ENCODE results near the gene PSME1.
"Not testable (repeated sequence)": the region's sequence is repeated elsewhere in the genome, so short reads cannot be mapped to it uniquely, and the experiment has no call there.

The PSME1 gene

DNA sequence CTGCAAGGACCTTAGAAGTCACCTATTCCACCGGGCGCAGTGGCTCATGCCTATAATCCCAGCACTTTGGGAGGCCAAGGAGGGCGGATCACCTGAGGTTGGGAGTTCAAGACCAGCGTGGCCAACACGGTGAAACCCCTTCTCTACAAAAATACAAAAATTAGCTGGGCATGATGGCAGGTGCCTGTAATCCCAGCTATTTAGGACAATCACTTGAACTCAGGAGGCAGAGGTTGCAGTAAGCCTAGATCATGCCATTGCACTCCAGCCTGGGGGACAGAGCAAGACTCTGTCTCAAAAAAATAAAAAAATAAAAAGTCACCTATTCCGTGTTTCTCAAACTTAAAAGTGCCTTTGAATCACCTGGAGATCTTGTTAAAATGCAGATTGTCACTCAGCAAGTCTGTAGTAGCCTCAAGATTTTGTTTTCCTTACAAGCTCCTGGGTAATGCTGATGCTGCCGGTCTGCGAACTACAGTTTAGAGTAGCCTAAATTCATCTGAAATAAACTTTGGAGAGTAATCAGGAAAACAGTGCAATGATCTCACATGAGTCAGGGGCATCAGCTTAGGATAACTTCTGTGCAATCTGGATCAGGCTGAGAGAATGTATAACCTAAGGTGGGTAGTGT is 30.3 kb upstream of the PSME1 start:
- DNase-seq: not testable (repeated sequence)

DNA sequence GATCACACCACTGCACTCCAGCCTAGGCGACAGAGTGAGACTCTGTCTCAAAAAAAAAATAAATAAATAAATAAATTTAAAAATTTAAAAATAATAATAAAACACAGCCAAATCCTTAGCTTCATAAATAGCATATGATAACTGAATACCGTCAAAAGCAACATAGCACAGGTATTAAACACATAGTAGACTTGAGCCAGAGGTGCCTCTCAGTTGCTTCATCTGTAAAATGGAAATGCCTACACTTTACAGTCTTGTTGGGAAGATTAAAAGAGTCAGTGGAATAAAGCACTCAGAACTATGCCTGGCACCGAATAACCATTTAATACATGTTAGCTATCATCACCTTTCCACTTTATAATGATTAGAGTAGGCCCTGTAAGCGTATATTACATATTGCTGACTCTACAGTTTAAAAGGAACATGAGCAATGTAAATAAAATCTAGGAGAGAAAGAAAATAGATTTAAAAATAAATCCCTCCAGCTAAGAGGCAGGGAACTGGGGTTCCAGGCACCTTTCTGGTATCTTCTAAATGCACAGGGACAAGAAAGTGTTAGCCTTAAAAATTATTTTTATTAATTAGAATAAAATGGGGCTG is 29.2 kb upstream of the PSME1 start:
- no peak for DNase-seq

DNA sequence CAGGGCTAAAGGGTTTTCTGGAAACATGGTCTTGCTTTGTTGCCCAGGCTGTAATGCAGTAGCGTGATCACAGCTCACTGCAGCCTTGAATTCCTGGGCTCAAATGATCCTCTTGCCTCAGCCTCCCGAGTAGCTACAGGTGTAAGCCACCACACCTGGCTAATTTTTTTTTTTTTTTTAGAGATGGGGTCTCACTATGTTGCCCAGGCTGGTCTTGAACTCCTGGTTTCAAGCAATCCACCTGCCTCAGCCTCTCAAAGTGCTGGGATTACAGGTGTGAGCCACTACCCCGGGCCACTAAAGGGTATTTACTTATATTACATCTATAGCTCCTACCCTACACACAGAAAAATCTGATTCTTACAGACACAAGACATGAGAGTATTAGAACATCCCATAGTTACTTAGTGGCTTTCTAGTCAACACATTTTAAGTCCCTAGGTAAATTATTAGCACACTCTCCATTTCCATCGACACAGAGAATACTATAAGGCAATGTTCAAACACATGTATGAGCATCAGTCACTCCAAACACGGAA is 27.6 kb upstream of the PSME1 start:
- DNase-seq: no peak

DNA sequence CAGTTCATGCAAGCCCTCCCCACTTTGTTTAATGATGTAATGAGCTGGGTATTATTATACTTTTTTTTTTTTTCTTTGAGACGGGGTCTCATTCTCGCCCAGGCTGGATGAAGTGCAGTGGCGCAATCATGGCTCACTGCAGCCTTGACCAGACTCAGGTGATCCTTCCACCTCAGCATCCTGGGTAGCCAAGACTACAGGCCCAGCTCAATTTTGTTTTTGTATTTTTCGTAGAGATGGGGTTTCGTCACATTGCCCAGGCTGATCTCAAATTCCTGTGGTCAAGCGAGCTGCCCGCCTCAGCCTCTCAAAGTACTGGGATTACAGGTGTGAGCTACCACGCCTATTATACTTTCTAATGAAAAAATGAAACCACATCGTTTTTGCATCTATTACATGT is 25.9 kb upstream of the PSME1 start:
- no peak for DNase-seq

DNA sequence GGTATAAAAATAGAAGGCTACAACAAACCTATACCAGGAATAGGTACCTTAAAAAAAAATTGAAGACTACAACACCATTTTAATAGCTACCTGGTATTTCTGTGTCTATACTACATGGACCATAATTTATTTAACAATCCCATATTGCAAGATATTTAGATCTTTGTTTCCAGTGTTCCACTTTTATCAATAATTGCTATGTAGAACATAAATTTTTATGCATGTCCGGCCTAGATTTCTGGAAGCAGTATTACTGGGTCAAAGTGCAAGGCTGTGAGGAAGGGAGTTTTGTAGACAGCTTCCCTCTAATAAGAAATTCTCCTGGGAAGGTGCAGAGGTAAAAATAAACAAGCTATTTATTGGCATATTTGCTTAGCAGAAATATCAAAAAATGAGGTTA is 25.5 kb upstream of the PSME1 start:
- DNase-seq: no peak

DNA sequence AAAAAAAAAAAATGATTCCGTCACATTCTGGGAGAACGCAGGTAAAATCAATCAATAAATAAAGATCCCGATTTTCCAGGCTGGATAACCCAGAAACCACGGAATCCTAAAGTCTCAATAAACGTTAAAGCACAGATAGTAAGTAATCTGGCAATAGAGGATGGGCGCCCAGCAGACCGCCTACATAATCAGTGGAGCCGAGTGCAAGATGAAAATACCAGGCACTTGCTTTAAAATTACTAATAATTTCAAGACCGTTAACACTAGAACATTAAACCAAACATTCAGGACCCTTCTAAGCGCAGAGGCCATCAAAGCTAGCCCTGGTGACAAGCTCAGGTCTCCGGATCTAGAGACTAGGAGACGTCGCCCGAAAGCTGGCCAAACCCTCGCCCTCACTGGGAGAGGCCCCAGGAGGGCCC is 22.6 kb upstream of the PSME1 start:
- no peak for DNase-seq

DNA sequence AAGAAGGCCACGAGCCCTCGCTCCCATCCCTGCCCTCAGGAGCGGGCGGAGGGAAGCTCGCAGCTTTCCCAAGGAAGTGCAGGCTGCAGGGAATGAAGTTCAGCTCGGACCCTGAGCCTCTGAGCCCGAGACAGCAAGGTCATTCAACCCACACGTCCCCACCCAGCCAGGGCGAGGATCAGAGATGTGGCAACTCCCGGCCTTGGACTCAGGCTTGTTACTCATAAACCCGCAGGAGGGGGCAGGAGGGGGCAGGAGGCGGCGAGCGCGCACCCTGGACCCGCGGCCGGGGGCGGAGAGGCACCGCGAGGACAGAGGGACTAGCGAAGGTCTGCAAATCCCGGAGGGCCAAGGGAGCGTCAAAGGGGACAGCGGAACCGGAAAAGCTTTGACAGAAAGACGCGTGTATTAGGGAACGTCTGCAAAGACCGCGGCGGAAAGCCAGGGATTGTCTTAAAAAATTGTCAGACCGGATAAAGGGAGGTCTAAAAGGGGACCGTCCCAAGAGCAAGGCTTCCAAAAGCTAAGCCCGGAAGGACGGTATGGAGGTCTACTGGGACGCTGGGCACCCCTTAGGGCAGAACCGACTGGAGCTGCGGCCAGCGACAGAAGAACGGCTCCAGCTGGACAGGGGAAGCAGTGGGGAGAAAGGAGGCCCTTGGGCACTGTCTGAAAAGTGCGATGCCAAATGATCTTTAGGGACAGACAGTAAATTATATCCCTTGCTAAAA is 22.0 kb upstream of the PSME1 start:
- DNase-seq: peak; percentile 87

DNA sequence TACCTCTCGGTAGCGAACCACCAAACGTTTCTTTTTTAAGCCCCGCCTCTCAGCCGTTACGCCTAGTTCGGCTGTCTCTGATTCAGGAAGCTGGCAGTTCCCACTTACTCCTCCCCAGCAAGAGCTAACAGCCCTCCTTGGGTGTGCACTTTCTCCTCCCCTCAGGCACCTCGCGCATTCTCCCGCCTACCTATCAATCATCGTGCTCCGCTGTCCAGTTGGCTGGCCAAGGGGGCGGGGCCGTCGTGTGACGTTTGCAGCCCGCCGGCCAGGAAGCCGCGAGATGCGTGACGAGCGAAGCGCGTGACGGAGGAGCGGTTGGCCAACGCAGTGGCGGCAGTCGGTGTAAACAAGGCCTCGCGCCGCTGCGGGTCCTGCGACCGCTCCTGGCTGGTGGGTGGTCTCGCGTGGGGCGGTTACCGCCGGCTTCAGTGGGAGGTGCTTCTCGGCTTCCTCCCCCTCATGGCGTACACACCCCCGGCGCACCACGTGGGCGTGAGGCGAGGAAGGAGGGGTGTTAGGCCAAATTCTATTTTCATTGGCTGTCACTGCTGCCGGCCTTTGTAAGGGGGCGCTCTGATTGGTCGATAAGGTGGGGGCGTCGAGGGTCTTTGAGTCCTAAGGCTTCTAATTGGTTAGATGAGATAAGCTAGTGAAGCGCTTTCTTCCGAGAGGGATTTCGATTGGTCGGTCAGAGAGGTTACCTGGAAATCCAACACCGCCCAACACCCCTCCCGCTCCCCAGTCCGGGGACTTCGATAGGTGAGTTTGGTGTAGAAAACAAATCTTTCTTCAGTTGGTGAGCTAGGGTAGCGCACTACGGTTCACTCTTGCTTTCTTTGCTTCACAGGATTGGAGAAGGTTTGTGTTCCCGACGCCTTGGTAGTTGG is 21.2 kb upstream of the PSME1 start, which contains the start of the genes DCAF11 and NRL:
Gene DCAF11 (plus strand): TSS at position 246 of the 890 bp plus-strand sequence. CDS start 818 bp downstream, outside the sequence.
Gene NRL (minus strand): TSS at position 418 of the 890 bp plus-strand sequence. CDS start 32,101 bp downstream, outside the sequence.
- DNase-seq: peak; percentile 99

DNA sequence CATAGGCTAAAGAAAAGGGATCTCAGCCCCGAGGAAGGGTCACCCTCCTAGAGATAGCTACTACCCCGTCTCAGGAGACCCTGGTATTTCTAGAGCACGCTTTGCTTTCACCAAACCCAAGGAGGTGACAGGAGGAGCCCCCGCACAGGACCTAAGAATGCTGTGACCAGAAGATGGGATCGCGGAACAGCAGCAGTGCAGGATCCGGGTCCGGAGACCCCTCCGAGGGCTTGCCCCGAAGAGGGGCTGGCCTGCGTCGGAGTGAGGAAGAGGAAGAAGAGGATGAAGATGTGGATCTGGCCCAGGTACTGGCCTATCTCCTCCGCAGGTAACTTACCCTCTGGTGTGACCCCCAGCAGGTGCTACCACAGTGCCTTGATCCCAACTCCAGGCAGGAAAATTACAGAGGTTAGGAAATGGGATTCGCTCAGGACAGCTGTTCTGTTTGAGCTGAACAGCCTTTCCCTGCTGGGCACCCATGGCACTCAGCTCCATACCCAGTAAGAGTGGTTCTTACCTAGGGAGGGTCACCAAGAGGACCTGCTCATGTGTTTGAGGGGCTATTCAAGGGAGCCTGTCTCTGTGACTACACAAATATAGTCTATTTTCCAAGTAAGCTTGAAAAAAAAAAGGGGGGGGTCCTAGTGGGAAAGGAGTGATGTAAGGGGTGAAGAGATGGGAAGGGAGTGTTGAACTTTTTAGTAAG is 20.4 kb upstream of the PSME1 start:
- no peak for DNase-seq

DNA sequence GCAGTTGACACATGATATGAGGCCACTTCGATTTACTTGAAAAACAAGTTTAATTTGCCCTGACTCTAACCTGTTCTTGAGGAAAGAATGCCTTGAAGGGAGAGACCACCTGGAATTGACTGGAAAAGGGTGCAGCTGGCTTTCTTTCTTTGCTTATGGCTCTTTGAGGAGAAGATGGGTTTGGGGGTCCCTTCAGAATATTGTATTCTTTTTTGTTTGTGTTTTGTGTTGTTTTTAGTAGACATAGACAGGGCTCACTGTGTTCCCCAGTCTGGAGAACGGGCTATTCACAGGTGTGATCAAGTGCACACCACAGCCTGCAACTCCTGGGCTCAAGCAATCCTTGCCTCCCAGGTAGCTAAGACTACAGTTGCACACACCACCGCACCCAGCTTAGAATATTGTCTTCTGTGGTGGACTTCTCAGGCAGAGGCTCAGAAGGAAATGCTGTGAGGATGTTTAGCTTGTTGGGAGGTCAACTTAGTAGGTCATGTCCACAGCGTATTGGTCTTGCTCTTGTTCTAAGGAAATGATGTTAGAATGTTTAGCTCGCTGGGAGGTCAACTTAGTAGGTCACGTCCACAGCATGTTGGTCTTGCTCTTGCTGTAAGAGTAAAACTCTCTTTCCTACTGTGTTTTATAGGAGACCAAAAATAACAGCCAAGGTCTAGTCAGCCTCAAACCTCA is 19.7 kb upstream of the PSME1 start:
- DNase-seq: no peak

DNA sequence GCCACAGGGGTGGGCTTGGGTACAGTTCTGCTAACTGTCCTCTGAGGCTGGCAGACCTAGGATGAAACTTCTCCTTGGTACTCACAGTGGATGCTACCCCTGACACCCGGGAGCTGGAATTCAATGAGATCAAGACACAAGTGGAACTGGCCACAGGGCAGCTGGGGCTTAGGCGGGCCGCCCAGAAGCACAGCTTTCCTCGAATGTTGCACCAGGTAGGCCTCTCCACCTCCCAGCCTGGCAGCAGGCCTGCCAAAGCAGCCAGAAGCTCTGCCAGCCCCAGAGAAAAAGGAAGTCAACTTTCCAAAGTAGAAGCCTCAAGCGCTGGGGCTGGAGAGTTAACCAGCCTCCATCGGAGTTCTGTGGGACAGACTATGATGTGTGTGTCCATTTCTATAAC is 18.8 kb upstream of the PSME1 start:
- DNase-seq: no peak

DNA sequence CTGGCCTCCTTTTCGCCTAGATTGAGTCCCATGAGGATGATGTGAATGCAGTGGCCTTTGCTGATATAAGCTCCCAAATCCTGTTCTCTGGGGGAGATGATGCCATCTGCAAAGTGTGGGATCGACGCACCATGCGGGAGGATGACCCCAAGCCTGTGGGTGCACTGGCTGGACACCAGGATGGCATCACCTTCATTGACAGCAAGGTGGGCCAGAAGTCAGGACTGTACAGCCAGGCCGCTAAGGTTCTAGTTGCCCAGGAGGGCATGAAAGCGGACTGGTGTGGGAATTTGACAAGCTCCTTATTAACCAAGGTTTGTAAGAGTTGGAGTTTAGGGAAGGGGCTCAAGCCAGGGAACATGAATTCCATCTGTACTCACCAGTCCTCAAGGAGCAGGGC is 16.3 kb upstream of the PSME1 start:
- no peak for DNase-seq

DNA sequence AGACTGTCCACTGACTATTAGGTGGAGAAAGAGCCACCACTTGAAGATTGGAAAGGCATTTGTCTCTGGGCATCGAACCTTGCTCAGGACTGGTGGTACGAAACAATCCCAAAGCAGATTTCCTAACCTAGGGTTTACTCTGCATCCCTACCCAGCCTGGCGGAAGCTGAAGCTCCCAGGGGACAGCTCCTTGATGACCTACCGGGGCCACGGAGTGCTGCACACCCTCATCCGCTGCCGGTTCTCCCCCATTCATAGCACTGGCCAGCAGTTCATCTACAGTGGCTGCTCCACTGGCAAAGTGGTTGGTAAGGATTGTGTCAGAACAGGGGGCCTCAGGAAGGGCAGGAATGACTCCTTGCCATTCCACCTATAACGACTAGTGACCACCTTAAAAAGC is 14.8 kb upstream of the PSME1 start:
- DNase-seq: no peak

DNA sequence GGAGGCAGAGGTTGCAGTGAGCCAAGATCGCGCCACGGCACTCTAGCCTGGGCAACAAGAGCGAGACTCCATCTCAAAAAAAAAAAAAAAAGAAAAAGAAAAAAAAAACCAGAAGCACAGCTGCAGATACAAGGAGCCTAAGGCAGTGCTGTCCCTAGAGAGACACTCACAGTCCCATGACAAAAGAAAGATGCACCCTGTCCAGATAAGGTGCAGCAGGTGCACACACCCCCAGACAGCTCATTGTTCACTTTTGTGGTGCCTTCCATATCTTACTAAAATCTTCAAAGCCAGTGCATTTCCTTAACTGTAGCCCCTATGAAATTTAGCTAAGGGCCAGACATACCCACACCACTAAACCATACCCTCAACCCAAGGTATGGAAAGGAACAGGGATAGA is 13.6 kb upstream of the PSME1 start:
- no peak for DNase-seq

DNA sequence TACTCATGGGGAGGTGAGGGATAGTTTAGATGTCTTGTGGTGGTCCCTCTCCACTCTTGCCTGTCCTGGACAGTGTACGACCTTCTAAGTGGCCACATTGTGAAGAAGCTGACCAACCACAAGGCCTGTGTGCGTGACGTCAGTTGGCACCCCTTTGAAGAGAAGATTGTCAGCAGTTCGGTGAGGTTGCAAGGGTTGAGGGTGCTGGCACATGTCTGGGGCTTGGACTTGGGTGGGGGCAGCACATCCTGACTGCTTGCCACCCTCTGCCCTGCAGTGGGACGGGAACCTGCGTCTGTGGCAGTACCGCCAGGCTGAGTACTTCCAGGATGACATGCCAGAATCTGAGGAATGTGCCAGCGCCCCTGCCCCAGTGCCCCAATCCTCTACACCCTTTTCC is 13.1 kb upstream of the PSME1 start:
- DNase-seq: no peak

DNA sequence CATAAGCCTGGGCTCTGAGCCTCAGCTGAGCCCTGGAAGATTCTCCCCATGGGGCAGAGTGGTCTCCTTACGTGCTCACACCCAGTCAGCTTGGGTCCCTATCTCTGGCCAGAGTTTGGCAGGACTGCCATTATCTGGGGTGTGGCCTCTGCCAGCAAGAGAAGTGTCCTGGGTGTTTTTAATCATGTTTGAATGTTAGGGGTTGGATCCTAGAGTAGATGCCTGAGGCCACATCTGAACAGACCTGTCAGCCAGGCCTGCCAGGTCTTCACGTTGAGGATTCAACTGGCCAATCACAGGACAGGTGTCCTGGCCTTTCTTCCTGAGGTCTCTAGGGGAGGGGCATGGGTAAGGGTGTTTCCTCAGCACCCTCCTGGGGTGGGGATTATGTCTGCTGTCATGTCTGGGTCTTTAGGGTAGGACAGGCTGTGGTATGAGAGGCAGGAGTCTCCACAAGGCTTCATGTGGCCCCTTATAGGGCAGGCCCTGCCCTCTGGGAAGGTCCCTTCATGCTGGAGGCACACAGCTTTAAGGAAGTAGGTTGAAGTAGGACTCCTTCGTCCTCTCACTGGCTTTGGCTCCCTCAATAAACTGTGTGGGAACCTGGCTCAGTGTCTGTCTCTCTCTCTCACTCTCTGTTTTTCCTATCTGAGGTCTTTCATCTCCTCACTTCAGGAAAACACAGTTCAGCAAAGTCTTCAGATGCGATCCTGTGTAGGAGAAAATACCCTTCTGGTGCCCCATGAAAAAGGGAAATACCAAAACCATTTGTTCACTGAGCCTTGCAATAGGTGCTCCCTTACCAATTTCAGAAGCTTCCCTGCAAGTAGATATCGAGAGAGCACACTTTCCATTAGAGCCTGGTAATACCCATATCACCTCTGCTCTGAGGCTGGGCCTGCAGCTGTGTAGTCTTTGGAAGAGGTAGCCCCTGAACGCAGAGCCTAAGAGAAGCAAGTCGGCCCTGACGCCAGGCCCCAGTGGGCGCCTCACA is 12.3 kb upstream of the PSME1 start:
- DNase-seq: no peak

DNA sequence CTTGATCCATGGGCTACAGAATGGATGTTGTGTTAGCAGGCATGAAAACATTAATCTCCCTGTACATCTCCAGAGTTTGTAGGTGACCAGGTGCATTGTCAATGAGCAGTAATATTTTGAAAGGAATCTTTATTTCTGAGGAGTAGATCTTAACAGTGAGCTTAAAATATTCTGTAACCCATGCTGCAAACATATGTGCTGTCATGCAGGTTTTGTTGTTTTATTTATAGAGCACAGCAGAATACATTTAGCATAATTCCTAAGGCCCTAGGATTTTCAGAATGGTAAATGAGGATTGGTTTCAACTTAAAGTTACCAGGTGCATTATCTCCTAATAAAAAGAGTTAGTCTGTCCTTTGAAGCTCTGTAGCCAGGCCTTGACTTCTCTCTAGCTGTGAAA is 9.1 kb upstream of the PSME1 start:
- no peak for DNase-seq

DNA sequence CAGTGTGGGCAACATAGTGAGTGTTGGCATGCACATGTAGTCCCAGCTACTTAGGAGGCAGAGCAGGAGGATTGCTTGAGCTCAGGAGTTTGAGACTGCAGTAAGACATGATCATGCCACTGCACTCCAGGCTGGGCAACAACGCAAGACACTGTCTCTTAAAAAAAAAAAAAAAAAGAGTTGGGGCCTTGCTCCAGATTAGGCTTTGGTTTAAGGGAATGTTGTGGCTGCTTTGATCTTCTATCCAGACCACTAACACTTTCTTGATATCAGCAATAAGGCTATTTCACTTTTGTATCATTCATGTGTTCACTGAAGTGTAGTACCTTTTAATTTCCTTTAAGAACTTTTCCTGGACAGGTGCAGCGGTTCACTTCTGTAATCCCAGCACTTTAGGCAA is 8.3 kb upstream of the PSME1 start:
- DNase-seq: no peak

DNA sequence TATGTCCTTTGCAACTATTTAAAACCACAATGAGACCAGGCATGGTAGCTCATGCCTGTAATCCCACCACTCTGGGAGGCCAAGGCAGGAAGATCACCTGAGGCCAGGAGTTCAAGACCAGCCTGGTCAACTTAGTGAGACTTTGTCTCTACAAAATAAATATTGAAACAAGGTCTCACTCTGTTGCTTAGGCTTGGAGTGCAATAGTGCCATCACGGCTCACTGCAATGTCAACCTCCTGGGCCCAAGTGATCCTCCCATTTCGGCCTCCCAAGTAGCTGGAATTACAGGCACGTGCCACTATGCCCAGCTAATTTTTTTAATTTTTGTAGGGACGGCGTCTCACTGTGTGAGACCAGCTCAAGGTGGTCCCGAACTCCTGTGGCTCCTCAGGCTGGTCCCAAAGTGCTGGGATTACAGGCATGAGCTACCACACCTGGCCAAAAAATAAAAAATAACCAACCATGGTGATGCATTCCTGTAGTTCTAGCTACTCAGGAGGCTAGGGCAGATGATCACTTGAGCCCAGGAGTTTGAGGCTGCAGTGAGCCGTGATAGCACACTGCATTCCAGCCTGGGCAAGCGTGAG is 6.5 kb upstream of the PSME1 start:
- DNase-seq: no peak

DNA sequence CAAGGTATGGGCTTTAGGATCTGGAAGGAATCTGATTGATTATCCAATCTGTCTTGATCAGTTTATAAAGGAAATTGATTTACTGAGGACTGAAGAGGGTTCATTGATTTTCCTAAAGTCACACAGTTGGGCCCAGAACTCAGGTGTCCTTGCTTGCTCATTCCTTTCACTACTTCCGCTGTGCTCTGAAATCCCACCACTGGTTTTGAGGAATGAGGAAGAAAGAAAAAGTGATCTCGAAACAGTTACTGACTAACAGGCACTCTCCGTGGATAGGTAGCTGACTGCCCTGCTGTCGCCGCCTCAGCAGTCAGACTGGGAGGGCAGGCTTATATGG is 5.6 kb upstream of the PSME1 start, which contains the start of gene FITM1:
Gene FITM1 (plus strand): TSS at position 280 of the 337 bp plus-strand sequence. CDS start 905 bp downstream, outside the sequence.
- DNase-seq: no peak
